ENCODE measurements around the gene CDO1.

Gene CDO1

DNA sequence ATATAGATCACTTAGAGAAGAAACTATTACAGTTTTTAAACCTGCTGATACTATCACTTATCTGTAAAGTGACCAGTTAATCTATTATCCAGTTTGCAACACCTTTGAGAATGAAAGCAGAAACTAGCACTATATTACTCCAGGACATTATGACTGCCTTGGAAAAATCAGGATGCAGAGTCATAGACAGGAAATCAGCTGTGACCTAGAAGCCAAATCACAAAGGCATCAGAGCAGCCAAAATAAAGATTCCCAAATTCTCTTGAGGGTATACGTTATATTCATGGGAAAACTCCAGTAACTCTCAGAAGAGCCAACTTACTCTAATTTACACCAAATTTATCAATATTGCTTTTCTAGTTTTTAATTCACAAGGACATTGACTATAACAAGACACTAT is 49.9 kb downstream of the CDO1 start:
- TF ChIP-seq, protein P1, sequence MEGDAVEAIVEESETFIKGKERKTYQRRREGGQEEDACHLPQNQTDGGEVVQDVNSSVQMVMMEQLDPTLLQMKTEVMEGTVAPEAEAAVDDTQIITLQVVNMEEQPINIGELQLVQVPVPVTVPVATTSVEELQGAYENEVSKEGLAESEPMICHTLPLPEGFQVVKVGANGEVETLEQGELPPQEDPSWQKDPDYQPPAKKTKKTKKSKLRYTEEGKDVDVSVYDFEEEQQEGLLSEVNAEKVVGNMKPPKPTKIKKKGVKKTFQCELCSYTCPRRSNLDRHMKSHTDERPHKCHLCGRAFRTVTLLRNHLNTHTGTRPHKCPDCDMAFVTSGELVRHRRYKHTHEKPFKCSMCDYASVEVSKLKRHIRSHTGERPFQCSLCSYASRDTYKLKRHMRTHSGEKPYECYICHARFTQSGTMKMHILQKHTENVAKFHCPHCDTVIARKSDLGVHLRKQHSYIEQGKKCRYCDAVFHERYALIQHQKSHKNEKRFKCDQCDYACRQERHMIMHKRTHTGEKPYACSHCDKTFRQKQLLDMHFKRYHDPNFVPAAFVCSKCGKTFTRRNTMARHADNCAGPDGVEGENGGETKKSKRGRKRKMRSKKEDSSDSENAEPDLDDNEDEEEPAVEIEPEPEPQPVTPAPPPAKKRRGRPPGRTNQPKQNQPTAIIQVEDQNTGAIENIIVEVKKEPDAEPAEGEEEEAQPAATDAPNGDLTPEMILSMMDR (IDR thresholded peaks at IDR 0.05; ENCODE audit: low read depth, low read length, missing control alignments): no peak
- H3K4me3 ChIP-seq (replicated peaks; ENCODE audit: low read depth, low read length): no peak overlapping the region
- no peak for DNase-seq (ENCODE audit: extremely low read depth, low read depth)

- TF ChIP-seq, protein P1 (IDR thresholded peaks at IDR 0.05; ENCODE audit: low read depth, low read length, missing control alignments): no peak
- DNase-seq (ENCODE audit: extremely low read depth, low read depth): no peak
- no peak overlapping the region for H3K4me3 ChIP-seq (replicated peaks; ENCODE audit: low read depth, low read length)
These were observed 58.1 kb downstream of the CDO1 start for GRCh38 chr5:115758356-115758755.

DNA sequence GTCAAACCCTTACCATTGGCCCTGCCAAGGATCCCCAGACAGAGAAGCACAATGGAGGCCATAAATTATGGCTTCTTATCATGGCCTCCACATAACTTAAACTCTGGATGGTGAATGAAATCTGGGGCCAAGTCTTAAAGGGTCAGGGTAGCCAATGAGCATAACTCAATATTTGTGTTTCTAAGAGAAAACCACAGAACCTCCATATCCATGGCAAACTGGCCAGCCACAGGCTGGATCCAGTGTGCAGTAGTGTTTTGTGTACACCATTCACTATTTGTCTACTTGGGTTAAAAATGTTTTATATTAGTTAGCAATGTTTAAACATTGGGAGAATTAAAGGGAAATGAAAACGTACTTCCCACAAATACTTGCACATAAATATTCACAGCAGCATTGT is 60.8 kb downstream of the CDO1 start:
- no peak for DNase-seq (ENCODE audit: extremely low read depth, low read depth)
- TF ChIP-seq, protein P1 (IDR thresholded peaks at IDR 0.05; ENCODE audit: low read depth, low read length, missing control alignments): no peak
- H3K4me3 ChIP-seq (replicated peaks; ENCODE audit: low read depth, low read length): no peak overlapping the region
